CD4-positive, alpha-beta T cell treated with Interleukin-17A for 4 hours (primary cell): ENCODE measurements around the gene PPP1R18.
"Not testable (repeated sequence)": the region's sequence is repeated elsewhere in the genome, so short reads cannot be mapped to it uniquely, and the experiment has no call there.

ENCODE experiments used
- DNase-seq: peaks from one replicate; pipeline ENCODE4 v3.0.0-alpha.2; 2020; ENCODE audit warnings: mixed read lengths

The PPP1R18 gene

GRCh38 chr6:30719791-30720737 lies 33.6 kb upstream of the PPP1R18 start, which contains the start of gene TUBB:
Gene TUBB (plus strand): TSS chr6:30720352. CDS start chr6:30720507, 155 bp downstream.
- peak; percentile 97 for DNase-seq

- DNase-seq, result no peak
Measured at GRCh38 chr6:30719356-30719755, 32.9 kb upstream of the PPP1R18 start.

- not testable (repeated sequence) for DNase-seq
Measured at GRCh38 chr6:30717845-30718720, 31.6 kb upstream of the PPP1R18 start.

GRCh38 chr6:30717129-30717844 lies 30.8 kb upstream of the PPP1R18 start, which contains the start of gene MDC1:
Gene MDC1 (minus strand): TSS chr6:30717281. CDS start chr6:30715175, 2,106 bp downstream.
- peak; percentile 98 for DNase-seq

GRCh38 chr6:30716879-30717128 lies 30.4 kb upstream of the PPP1R18 start:
- DNase-seq, result no peak

GRCh38 chr6:30714263-30714662 lies 27.8 kb upstream of the PPP1R18 start:
- DNase-seq, result no peak

- no peak for DNase-seq
Measured at GRCh38 chr6:30712441-30712945, 26.0 kb upstream of the PPP1R18 start.

GRCh38 chr6:30711758-30712380 lies 25.4 kb upstream of the PPP1R18 start:
- no peak for DNase-seq

- no peak for DNase-seq
Measured at GRCh38 chr6:30709101-30709868, 22.8 kb upstream of the PPP1R18 start.

GRCh38 chr6:30707281-30707850 lies 20.9 kb upstream of the PPP1R18 start:
- DNase-seq, result no peak

GRCh38 chr6:30705620-30706019 lies 19.2 kb upstream of the PPP1R18 start:
- DNase-seq, result no peak

GRCh38 chr6:30703821-30704220 lies 17.4 kb upstream of the PPP1R18 start:
- no peak for DNase-seq

GRCh38 chr6:30703011-30703410 lies 16.6 kb upstream of the PPP1R18 start:
- DNase-seq, result no peak

GRCh38 chr6:30700340-30700739 lies 13.9 kb upstream of the PPP1R18 start:
- DNase-seq, result no peak

GRCh38 chr6:30696432-30696831 lies 10.0 kb upstream of the PPP1R18 start:
- no peak for DNase-seq

- DNase-seq, result no peak
Measured at GRCh38 chr6:30691208-30691847, 4.9 kb upstream of the PPP1R18 start.

- peak; percentile 91 for DNase-seq
Measured at GRCh38 chr6:30690403-30691207, 4.2 kb upstream of the PPP1R18 start, which contains the start of gene NRM. Gene NRM (minus strand): TSS chr6:30690984. CDS start chr6:30690974, 10 bp downstream.

- no peak for DNase-seq
Measured at GRCh38 chr6:30689985-30690384, 3.5 kb upstream of the PPP1R18 start.

GRCh38 chr6:30689022-30689865 lies 2.8 kb upstream of the PPP1R18 start:
- no peak for DNase-seq
